NCI-H2029 treated with DMSO at 0.1 percent for 48 hours (cell line): ENCODE data around the gene MBP.
A peak's percentile ranks its signal among the peaks of the same experiment; 100 is the strongest.

Experiments
- DNase-seq: peaks from one replicate; lab custom pipeline; 2025; lab: John Stamatoyannopoulos, UW

Gene MBP

DNA sequence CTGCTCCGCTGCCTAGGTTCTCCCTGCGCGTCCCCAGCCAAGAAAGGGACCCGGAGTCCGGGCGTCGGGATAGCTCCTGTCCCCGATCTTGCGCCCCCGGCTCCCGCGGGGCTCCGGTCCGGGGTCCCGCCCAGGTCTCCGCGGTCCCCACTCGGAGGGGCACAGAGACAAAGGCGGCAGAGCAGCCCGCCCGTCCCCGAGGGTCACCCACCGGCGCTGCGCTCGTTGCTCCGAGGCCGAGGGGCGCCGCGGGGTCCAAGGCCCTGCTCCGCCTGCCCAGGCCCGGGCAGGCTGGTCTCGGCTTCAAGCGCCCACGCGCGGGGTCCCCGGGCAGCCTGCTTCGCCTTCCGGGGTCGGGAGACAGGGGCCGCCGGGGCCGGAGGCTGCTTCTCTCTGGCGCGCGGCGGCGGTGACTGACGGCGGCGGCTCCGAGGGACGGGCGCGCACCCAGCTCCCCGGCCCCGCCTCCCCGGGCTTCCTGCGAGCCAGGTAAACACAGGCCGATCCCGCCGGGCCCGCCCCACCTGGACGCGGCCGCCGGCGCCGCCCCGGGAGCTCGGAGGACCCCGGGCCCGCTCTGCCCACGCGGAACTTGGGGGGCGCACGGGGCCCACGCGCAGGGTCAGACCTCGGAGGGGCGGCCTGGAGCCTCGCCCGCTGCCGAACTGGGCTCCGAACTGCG lies at the start of gene MBP:
TSS of gene MBP (minus strand) at position 415 of the 682 bp plus-strand sequence. CDS start 27,522 bp downstream, outside the sequence.
- no peak for DNase-seq

DNA sequence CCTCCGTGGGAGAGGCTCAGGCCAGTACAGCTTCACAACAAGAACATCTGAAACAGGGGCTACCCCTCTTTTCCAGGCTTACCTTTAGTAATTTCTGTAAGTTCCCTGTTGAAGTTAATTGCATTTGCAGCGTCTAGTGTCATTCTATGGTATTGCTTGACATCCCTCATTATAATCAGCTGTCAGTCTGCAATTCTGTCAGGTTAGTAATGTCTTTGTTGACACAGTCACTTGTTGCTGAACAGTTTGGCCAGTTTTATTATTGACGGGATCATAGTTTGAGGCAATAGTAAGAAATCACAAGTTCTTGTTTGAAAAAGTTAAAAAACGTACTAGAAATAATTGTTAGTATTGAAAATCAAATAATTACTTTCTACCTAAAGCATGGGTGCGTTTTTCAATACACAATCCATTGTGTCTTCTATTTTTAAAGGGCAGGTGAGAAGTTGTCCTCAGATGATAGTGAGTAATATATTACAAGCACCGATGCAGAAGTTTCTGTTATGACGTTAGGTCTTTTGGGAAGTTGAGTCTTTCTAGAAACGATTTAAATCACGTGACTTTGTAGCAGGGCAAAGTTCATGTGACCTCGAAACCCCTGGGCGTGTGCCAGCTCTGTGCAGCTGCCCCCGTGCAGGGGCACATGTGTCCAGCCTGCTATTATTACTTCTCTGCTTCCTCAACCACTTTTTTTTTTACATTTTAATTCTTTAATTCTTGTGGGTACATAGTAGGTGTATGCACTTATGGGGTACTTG lies 49.5 kb upstream of the MBP start:
- DNase-seq = no peak

GRCh38 chr18:77178559-77178958 lies 46.0 kb upstream of the MBP start:
- no peak for DNase-seq

DNA sequence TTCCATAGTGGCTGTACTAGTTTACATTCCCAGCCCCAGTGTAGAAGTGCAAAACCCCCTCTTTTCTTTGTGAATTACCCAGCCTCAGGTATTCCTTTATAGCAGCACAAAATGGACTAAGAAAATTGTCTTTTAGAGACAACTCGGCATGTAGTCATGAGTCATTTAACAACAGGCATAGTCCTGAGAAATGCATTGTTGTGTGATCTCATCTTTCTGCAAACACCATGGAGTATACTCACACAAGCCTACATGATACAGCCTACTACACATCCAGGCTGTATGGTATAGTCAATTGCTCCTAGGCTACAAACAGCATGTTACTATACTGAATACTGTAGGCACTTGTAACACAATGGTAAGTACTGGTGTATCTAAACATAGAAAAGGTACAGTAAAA lies 44.4 kb upstream of the MBP start:
- no peak for DNase-seq

DNA sequence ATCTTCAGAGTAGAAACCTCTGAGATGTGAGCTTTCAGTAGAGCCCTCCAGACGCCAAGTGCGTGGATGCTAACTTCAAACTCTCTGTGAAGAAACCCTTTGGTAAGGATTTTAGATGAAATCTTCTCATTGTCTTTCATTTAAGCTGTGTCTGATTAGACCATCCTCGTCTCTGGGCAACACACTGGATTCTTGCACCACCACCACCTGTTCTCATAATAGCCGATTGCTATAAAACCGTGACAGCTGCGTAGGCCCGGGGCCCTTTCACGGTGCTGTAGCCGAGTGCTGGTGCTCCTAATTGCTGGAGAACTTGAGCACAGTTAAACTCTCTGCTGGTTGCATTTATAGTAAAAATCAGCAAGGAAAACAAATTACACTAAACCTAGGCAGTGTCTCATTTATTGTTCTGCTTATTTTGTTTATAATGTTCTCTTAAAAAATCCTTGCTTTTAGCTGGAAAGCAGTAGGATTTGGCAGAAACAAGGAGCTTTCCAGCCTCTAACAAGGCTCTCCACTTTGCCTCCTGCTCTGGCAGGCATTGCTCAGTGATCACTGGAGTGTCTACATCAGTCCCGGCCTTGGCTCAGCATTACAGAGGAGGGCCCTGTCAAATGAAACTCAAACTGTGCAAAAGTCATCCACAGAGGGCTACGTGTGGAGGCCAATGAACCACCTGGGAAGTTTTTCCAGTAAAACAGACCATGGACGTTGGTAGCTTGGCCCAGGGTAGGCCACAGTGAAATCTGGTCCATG lies 40.9 kb upstream of the MBP start:
- no peak for DNase-seq

GRCh38 chr18:77170890-77171410 lies 38.4 kb upstream of the MBP start:
- DNase-seq = no peak

DNA sequence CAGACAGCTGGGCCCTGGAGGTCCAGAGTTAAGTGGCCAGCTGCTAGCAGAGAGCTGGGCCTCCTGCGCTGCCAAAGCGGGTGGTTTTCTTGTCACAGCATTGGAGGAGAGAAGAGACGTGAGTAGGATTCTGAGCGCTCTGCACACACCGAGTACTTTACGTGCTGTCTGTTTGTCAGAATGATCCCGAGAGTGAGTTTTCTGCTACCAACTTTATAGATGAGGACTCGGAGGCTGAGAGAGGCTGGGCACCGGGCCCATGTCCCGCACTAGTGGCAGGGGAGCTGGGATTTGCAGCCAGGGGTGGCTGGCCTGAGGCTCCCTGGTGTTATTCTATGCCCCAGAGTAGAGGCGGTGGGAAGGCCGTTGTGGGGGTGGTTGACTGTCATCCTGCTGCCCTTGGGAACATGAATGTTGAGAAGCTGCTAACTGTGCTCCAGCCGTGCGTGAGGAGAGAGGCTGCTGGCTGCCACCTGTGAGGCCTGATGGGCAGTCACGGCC lies 36.3 kb upstream of the MBP start:
- no peak for DNase-seq

DNA sequence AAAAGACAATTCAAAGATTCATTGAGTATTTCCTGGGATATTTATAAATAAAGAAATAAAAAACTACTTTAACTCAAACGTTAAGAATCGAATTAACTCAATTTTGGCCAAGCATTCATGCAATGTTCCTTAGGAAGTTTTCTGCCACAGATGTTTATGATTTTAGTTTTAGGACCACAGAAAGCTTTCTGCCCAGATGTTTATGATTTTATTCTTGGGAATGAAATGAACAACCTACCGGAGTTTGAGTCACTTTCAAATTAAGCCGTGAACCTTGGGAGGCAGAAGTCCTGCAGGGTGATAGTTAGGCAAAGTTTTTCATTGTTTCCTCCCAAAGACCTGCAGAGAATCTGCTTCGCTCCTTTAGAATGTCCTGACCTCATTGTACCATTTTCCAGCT lies 34.7 kb upstream of the MBP start:
- DNase-seq = no peak

- DNase-seq = no peak
These were observed 33.9 kb upstream of the MBP start for GRCh38 chr18:77166523-77166922.

DNA sequence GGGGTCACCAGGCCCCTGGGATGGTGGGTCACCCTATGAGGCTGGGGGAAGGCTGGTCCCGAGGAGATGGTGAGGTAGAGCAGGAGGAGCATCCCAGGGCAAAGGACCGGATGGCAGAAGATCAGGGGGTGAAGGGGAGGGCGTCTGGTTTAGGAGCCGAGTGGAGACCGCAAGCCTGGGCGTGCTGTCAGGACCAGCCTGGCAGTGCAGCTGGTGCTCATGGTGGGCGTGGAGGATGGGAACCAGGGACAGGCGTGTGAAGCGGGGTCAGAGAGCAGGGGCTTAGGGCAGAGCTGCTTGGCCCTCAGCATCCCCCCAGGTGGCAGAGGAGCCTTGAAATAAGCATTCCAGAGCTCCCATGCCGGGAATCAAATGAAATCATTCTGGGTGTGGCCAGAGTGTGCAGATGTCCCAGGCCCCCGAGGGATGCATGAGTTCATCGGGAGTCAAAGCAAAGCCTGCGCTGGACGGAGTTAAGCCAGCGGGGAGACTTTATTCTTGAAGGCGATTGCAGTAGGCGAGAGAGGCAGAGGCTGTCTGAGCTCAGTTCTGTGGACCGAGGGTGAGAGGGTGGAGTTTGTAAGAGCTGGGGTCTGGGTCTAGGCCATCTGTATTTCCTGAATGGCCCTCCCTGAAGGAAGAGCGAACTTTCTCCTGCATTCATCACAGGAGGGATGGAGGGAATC lies 33.1 kb upstream of the MBP start:
- no peak for DNase-seq

DNA sequence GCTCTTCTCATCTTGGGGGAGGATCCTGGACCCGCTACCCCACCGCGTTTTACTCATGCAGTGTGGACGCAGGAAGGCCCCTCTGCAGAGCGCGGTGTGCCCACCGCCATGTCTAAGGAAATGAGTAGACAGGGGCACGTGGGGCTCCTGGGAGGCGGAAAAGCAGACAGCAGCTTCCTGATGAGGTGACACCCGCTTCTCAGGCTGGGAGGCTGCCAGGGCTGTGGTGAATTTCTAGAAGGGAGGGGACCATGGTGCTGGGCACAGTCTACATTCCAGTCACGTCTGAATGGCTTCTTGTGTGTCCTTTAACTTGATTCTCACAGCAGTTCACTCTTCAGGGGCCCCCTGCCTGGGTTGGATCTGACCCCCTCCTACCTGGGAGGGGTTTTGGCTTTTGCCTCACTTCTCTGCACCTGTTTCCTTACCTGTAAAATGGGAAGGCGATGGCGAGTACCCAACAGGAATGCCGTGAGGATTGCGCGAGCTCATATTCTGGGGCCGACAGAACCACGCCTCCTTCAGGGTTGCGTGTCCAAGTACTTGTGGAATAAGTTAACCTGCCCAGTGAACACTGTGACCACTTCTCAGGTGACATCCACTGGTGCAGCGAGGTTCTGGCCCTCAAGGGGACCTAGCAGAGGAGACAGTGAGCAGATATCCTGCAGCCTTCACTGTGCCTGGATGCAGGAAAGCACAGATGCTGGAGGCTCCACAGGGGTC lies 32.3 kb upstream of the MBP start:
- DNase-seq = peak; percentile 12

DNA sequence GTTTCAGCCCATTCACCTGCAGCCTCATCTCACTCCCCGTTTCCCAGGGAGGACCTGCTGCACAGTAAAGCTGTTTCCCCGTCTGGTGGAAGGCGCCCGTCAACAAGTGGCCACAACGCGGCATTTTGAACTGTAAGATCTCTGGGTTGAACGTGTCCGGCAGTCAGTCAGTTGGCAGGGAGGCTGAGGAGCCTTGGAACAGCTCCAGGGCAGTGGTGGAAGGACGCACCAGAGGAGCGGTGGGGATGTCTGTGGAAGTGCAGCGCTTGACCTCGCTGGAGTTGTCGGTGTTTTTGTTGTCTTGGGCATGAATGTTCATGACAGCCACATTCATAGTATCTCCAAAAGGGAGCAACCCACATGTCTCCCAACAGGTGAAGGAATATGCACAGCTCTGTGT lies 31.4 kb upstream of the MBP start:
- no peak for DNase-seq

- DNase-seq = no peak
These were observed 30.0 kb upstream of the MBP start for GRCh38 chr18:77162580-77162979.

DNA sequence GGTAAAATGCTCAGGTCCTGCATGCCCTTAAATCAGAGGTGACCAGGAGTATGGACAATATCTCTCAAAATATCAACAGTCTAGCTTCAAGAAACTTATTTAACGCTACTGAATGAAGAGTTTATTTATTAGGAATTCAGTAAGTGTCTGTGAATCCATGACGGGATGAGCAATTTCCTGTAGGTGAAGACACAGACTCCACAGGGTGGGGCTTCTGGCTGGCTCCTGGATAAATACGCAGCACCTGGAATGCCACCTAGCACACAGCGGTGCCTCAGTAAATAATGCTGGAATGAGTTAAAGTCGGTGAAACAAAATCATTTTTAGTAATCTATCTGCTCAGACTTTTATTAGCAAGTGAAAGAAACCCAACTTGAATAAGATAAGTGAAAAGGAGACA lies 29.4 kb upstream of the MBP start:
- DNase-seq = no peak

- no peak for DNase-seq
These were observed 28.8 kb upstream of the MBP start for GRCh38 chr18:77161383-77161782.

DNA sequence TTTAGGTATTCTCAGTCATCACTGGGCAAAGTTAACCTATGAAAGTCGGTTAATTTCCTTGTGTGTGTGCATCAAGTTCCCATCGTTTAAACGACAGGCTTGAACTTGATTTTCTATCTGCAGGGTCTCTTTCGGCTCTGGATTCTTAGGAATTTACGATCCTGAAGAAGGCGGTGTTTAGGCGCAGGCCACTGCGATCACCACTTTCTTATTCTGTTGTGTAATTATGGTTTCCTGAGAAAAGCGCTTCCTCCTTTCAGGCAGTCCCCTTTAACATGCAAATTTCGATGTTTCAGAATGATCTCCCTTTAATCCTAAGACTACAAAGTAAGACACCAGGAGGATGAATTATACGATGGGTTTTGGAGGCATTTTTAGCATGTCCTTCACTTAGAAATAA lies 27.9 kb upstream of the MBP start:
- no peak for DNase-seq

- no peak for DNase-seq
These were observed 24.7 kb upstream of the MBP start for GRCh38 chr18:77157312-77157711.

DNA sequence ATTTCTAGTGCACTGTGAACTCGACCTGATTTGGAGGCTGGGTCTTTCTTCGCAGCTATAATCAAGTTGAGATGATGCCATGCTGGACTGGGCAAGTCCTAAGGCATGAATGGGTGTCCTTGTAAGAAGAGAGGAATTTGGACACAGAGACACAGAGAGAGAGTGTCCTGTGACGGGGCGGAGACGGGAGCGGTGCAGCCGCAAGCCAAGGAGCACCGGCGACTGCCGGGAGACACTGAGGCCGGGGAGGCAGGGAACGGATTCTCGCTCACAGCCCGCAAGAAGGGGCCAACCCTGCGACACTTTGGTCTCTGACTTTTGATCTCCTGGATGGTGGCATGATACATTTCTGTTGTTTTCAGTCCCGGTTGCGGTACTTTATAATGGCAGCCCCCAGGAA lies 22.4 kb upstream of the MBP start:
- no peak for DNase-seq

- DNase-seq = no peak
These were observed 20.8 kb upstream of the MBP start for GRCh38 chr18:77153404-77153803.

GRCh38 chr18:77151772-77152520 lies 19.4 kb upstream of the MBP start:
- no peak for DNase-seq
